Astrocyte of the cerebellum (primary cell): Measurements from ENCODE around the gene GNB1.

Experiments
- DNase-seq: peaks from one replicate; pipeline ENCODE4 v3.0.0-alpha.2; 2011; ENCODE audit warnings: low read depth
- H3K4me3 ChIP-seq: 2 replicates; pipeline ENCODE4 v1.5.1; 2011; ENCODE audit warnings: mild to moderate bottlenecking, low read depth, low read length, moderate library complexity
- in situ Hi-C: cut with HindIII; loops from 2 replicates; pipeline ENCODE4 v1.10.0; 2017; ENCODE audit warnings: low sequenced_read_pairs
- TF ChIP-seq, protein P1 (sequence below): IDR thresholded peaks from 2 replicates; pipeline ENCODE4 v1.5.1; 2012; ENCODE audit warnings: low read length, low read depth, moderate library complexity, mild to moderate bottlenecking; ENCODE audit errors: missing control alignments

GNB1 gene

DNA sequence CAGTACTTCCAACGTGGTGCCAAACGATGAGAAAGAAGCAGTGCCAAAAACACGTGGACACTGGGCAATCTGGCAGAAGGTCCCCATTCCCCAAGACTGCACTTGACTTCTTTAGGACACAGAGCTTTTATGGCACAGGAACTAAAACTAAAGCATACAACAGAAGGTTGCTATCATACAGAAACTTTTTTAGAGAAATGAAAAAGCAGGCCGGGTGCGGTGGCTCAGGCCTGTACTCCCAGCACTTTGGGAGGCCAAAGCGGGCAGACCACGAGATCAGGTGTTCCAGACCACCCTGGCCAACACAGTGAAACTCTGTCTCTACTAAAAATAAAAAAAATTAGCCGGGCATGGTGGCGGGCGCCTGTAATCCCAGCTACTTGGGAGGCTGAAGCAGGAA lies 43.0 kb downstream of the GNB1 start:
- H3K4me3 ChIP-seq: no peak overlapping the region
- DNase-seq: no peak
- TF ChIP-seq, protein P1, sequence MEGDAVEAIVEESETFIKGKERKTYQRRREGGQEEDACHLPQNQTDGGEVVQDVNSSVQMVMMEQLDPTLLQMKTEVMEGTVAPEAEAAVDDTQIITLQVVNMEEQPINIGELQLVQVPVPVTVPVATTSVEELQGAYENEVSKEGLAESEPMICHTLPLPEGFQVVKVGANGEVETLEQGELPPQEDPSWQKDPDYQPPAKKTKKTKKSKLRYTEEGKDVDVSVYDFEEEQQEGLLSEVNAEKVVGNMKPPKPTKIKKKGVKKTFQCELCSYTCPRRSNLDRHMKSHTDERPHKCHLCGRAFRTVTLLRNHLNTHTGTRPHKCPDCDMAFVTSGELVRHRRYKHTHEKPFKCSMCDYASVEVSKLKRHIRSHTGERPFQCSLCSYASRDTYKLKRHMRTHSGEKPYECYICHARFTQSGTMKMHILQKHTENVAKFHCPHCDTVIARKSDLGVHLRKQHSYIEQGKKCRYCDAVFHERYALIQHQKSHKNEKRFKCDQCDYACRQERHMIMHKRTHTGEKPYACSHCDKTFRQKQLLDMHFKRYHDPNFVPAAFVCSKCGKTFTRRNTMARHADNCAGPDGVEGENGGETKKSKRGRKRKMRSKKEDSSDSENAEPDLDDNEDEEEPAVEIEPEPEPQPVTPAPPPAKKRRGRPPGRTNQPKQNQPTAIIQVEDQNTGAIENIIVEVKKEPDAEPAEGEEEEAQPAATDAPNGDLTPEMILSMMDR: no peak
- in situ Hi-C loops: no loop called here

DNA sequence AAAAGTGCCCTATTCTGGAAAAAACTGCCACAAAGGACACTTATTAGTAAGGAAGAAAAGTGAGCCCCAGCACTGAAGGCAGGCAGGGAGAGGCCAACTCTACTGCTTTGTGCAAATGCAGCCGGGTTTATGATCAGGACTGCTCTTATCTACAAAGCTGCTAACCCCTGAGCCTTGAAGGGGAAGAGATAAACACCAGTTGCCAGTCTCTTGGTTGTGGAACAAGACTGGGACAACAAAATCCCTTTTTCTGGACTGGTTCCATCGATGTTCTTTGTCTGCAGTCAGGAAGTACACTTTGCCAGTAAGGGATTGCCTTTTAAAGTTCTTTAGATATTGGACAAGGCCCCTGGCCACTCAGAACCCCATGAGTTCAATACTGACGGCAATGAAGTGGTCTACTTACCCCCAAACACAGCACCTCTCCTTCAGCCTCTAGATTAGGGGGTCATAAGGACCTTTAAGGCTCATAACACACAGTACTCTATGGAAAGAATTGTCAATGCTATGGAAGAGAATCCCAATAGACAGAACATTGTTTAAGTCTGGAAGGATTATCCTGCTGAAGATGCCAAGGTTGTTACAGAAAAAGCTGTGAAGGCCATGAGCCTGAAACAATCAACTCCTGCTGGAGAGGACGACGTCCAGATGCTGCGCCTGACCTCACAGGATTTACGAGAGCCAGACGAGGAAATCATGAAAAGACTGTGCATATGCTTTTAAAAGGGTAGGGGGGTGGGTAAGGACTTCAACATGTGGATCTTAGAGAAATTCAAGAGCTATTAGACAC lies 43.6 kb downstream of the GNB1 start:
- in situ Hi-C loops: no loop called here
- H3K4me3 ChIP-seq: no peak overlapping the region
- DNase-seq: no peak
- TF ChIP-seq, protein P1: no peak

DNA sequence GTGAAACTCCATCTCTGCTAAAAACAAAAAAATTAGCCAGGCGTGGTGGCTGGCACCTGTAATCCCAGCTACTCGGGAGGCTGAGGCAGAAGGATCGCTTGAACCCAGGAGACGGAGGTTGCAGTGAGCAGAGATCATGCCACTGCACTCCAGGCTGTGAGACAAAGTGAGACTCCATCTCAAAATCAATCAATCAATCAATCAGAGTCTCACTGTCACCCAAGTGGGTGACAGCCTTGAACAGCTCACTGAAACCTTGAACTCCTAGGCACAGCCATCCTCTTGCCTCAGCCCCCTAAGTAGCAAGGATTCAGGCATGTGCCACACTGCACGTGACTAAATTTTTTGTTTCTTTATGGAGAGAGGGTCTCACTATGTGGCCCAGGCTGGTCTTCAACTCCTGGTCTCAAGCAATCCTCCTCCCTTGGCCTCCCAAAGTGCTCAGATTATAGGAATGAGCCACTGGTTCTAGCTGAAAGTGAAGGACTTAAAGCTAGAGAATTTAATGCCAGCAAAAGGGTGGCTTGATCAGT lies 44.4 kb downstream of the GNB1 start:
- in situ Hi-C loops: no loop called here
- no peak overlapping the region for H3K4me3 ChIP-seq
- DNase-seq: no peak
- TF ChIP-seq, protein P1: no peak

DNA sequence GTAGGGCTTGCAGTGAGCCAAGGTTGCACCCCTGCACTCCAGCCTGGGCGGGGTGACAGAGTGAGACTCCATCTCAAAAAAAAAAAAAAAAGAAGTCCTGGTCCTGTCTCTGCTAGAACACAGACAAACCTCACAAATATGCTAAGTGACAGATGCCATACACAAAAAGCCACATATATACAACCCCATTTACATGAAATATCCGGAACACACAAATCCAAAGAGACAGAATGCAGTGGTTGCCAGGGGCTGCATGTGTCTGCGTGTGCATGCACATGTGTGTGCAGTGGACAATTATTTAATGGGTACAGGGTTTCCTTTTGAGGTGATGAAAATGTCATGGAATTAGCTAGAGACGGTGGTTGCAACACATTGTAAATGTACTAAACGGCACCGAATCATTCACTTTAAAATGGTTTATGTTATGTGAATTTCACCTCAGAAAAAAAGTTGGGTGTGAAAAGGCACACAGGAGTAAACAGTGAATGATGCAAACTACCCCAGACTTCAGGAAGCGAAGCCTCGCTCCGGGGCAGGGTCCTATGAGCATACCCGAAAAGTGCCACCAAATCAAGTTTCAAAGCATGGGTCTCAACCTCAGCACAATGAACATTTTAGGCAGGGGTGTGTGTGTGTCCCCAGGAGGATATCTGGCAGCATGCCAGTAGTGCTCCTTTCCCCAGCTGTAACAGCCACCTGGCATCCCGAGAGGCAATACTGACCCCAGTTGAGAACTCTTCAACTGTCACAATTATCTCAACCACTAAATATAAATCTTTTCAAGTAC lies 48.3 kb downstream of the GNB1 start:
- TF ChIP-seq, protein P1: no peak
- no peak overlapping the region for H3K4me3 ChIP-seq
- in situ Hi-C loops: no loop called here
- no peak for DNase-seq

DNA sequence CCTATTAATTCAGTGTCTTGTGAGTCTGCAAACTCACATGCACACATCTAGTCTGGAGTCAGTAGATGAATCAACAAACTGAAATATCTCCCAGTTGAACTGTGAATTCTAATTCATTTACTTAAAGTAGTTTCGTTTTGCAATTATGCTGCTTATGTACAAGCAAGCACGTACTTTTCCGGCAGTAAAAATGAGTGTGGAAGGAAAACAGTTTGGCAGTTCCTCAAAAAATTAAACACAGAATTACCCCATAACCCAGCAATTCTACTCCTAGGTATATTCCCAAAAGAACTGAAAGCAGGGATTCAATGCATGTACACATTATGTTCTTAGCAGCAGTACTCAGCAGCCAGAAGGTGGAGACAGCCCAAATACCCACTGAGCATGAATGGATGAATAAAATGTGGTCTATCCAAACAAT lies 49.3 kb downstream of the GNB1 start:
- in situ Hi-C loops: no loop called here
- H3K4me3 ChIP-seq: no peak overlapping the region
- DNase-seq: no peak
- TF ChIP-seq, protein P1: peak; percentile 33

DNA sequence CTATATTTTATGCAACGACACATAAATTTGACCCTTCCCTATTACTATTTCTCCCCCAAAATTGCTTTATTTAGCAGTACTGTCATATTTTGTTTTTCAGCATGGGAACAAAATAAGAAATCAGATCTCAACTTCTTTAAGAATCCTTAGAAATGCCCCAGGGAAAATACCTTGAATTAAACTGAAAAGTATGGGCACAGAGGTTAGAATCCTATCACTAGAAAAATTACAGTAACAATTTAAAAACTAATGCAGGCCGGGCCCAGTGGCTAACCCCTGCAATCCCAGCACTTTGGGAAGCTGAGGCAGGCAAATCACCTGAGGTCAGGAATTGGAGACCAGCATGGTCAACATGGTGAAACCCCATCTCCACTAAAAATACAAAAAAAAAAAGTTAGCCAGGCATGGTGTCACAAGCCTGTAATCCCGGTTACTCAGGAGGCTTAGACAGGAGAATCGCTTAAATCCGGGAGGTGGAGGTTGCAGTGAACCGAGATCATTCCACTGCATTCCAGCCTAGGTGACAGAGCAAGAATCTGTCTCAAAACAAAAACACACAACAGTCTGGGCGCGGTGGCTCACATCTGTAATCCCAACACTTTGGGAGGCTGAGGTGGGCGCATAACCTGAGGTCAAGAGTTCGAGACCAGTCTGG lies 51.4 kb downstream of the GNB1 start:
- TF ChIP-seq, protein P1: no peak
- H3K4me3 ChIP-seq: no peak overlapping the region
- DNase-seq: no peak
- in situ Hi-C loops: no loop called here
